ENCODE measurements around the gene SEMA4D. TPM values are rescaled to one million over a fixed set of nuclear protein-coding genes. Genes with fewer than 3 reads are reported as not detected.

Gene SEMA4D
- total RNA-seq, 2 donors from 2014 or later, result 42.8 to 51.0 TPM

DNA sequence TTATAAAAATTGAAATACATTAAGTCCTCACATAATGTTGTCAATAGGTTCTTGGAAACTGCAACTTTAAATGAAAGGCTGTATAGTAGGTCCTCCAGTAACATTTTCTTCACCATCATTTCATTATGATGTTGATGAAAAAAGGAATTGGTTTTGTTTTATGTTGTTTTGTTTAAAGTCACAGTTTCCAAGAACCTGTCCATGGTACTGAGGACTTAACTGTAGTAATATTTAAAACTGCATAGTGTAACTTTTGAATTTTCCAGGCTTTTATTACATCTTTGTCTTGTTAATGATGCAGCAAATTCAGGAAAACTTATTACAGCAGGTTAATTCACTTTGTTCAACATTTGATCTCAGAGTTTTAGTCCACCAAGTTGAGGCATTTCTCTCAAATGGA lies 168.0 kb downstream of the SEMA4D start:
- Histone ChIP-seq H3K4me1 (ENCODE audit: control insufficient read depth, insufficient read depth, low read length) (no peaks in the 10 kb centered on the region), H3K27ac (ENCODE audit: low read depth, low read length) (no peak overlapping the region), H3K4me3 (ENCODE audit: low read length) (no peak overlapping the region), H3K9me3 (ENCODE audit: control insufficient read depth, low read length) (no peaks in the 10 kb centered on the region), H3K9ac (ENCODE audit: extremely low read depth, low read length, poor library complexity, severe bottlenecking) (no peak overlapping the region), H3K36me3 (ENCODE audit: control insufficient read depth, insufficient read depth, low read length) (peaks cover 84% of the 10 kb centered on the region), H3K27me3 (ENCODE audit: control insufficient read depth, insufficient read depth, low read length, poor library complexity, severe bottlenecking) (no peaks in the 10 kb centered on the region)
- Mint-ChIP-seq H3K4me3 (no peak overlapping the region), H3K36me3 (ENCODE audit: low read depth) (peaks cover 59% of the 10 kb centered on the region), H3K27ac (no peak overlapping the region), H3K27me3 (ENCODE audit: insufficient read depth) (no peaks in the 10 kb centered on the region), H3K4me1 (peaks cover 2% of the 10 kb centered on the region), H3K9me3 (no peaks in the 10 kb centered on the region)
- no peak for DNase-seq
- TF ChIP-seq, protein P1, sequence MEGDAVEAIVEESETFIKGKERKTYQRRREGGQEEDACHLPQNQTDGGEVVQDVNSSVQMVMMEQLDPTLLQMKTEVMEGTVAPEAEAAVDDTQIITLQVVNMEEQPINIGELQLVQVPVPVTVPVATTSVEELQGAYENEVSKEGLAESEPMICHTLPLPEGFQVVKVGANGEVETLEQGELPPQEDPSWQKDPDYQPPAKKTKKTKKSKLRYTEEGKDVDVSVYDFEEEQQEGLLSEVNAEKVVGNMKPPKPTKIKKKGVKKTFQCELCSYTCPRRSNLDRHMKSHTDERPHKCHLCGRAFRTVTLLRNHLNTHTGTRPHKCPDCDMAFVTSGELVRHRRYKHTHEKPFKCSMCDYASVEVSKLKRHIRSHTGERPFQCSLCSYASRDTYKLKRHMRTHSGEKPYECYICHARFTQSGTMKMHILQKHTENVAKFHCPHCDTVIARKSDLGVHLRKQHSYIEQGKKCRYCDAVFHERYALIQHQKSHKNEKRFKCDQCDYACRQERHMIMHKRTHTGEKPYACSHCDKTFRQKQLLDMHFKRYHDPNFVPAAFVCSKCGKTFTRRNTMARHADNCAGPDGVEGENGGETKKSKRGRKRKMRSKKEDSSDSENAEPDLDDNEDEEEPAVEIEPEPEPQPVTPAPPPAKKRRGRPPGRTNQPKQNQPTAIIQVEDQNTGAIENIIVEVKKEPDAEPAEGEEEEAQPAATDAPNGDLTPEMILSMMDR (conservative IDR thresholded peaks at IDR 0.05), result no peak

DNA sequence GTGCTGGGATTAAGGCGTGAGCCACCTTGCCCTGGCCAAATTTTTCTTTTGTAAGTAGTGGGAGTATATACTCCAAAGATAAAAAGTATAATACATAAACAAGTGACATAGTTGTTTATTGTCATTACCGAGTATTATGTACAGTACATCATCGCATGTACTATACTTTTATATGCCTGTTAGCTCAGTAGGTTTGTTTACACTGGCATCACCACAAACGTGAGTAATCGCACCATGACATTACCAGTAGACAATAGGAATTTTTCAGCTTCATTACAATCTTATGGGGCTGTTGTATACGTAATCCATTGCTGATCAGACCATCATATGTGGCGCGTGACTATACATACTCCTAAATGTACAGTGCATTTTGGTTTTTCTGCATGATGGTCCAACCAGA lies 169.8 kb downstream of the SEMA4D start:
- Histone ChIP-seq H3K4me1 (ENCODE audit: control insufficient read depth, insufficient read depth, low read length) (no peaks in the 10 kb centered on the region), H3K4me3 (ENCODE audit: low read length) (no peak overlapping the region), H3K27ac (ENCODE audit: low read depth, low read length) (no peak overlapping the region), H3K36me3 (ENCODE audit: control insufficient read depth, insufficient read depth, low read length) (peaks cover 70% of the 10 kb centered on the region), H3K9ac (ENCODE audit: extremely low read depth, low read length, poor library complexity, severe bottlenecking) (no peak overlapping the region), H3K27me3 (ENCODE audit: control insufficient read depth, insufficient read depth, low read length, poor library complexity, severe bottlenecking) (no peaks in the 10 kb centered on the region), H3K9me3 (ENCODE audit: control insufficient read depth, low read length) (no peaks in the 10 kb centered on the region)
- H3K9me3 Mint-ChIP-seq, result no peaks in the 10 kb centered on the region
- no peak for DNase-seq
- TF ChIP-seq, protein P1 (conservative IDR thresholded peaks at IDR 0.05), result no peak
- H3K4me1 Mint-ChIP-seq, result peaks cover 8% of the 10 kb centered on the region
- H3K27me3 Mint-ChIP-seq (ENCODE audit: insufficient read depth), result no peaks in the 10 kb centered on the region
- no peak overlapping the region for H3K4me3 Mint-ChIP-seq
- peaks cover 40% of the 10 kb centered on the region for H3K36me3 Mint-ChIP-seq (ENCODE audit: low read depth)
- H3K27ac Mint-ChIP-seq, result no peak overlapping the region
- 95 to 97% methylated on average over 6 to 8 of the region's 8 CpGs for WGBS, 2 experiments (ENCODE audit: insufficient coverage in 1 of 2, insufficient read length in 1 of 2)

DNA sequence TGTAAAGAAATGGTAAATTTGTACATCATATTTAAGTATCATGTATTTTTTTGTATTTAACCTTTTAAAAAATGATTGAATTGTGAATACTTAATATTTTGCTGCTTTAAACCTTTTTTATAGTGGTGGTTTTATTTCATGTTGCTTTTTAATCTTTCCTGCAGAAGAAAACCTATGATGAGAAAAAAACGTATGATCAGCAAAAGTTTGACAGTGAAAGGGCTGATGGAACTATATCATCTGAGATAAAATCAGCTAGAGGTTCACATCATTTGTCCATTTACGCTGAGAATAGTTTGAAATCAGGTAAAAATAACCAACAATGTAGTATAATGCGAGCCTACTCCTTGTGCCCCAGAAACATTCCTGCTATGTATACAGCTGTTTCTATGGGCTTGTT lies 172.2 kb downstream of the SEMA4D start:
- TF ChIP-seq, protein P1 (conservative IDR thresholded peaks at IDR 0.05), result no peak
- Histone ChIP-seq H3K9me3 (ENCODE audit: control insufficient read depth, low read length) (no peaks in the 10 kb centered on the region), H3K4me1 (ENCODE audit: control insufficient read depth, insufficient read depth, low read length) (no peaks in the 10 kb centered on the region), H3K36me3 (ENCODE audit: control insufficient read depth, insufficient read depth, low read length) (peaks cover 52% of the 10 kb centered on the region), H3K9ac (ENCODE audit: extremely low read depth, low read length, poor library complexity, severe bottlenecking) (no peak overlapping the region), H3K27me3 (ENCODE audit: control insufficient read depth, insufficient read depth, low read length, poor library complexity, severe bottlenecking) (no peaks in the 10 kb centered on the region), H3K27ac (ENCODE audit: low read depth, low read length) (no peak overlapping the region), H3K4me3 (ENCODE audit: low read length) (no peak overlapping the region)
- Mint-ChIP-seq H3K36me3 (ENCODE audit: low read depth) (peaks cover 40% of the 10 kb centered on the region), H3K9me3 (no peaks in the 10 kb centered on the region), H3K27ac (no peak overlapping the region), H3K27me3 (ENCODE audit: insufficient read depth) (no peaks in the 10 kb centered on the region), H3K4me1 (peaks cover 14% of the 10 kb centered on the region), H3K4me3 (no peak overlapping the region)
- no peak for DNase-seq
- WGBS, 2 experiments (ENCODE audit: insufficient coverage in 1 of 2, insufficient read length in 1 of 2), result 89 to 93% methylated on average over 3 of the region's 3 CpGs

Data from endodermal cell (in vitro differentiated cells).